HG02571 (cell line): ENCODE measurements around the gene DRAM1.
"Not testable (repeated sequence)": the region's sequence is repeated elsewhere in the genome, so short reads cannot be mapped to it uniquely, and the experiment has no call there.

Experiments used
- ATAC-seq: cut with Tn5 transposase; IDR thresholded peaks from one replicate; pipeline ENCODE4 v1.9.1; 2021; ENCODE audit warnings: mild to moderate bottlenecking, moderate library complexity; ENCODE audit not compliant: unreplicated experiment

The DRAM1 gene

GRCh38 chr12:101876861-101877805 is at the start of gene DRAM1:
DRAM1 (plus strand) TSS chr12:101877580; CDS start chr12:101877790, 210 bp downstream.
- peak; percentile 77 for ATAC-seq

- ATAC-seq: no peak
Measured at GRCh38 chr12:101828463-101829196, 48.8 kb upstream of the DRAM1 start.

GRCh38 chr12:101829639-101830366 is 47.6 kb upstream of the DRAM1 start:
- no peak for ATAC-seq

GRCh38 chr12:101830367-101831325 is 46.7 kb upstream of the DRAM1 start, which contains the start of gene GNPTAB:
GNPTAB (minus strand) TSS chr12:101830959; CDS start chr12:101830675, 284 bp downstream.
- ATAC-seq: peak; percentile 87

GRCh38 chr12:101832030-101832429 is 45.4 kb upstream of the DRAM1 start:
- ATAC-seq: no peak

- no peak for ATAC-seq
Measured at GRCh38 chr12:101838628-101839323, 38.6 kb upstream of the DRAM1 start.

GRCh38 chr12:101839324-101840283 is 37.8 kb upstream of the DRAM1 start:
- no peak for ATAC-seq

GRCh38 chr12:101841069-101841468 is 36.3 kb upstream of the DRAM1 start:
- ATAC-seq: no peak

- ATAC-seq: no peak
Measured at GRCh38 chr12:101845137-101845711, 32.2 kb upstream of the DRAM1 start.

- ATAC-seq: no peak
Measured at GRCh38 chr12:101847325-101847724, 30.1 kb upstream of the DRAM1 start.

GRCh38 chr12:101850199-101850598 is 27.2 kb upstream of the DRAM1 start:
- no peak for ATAC-seq

GRCh38 chr12:101852998-101853397 is 24.4 kb upstream of the DRAM1 start:
- ATAC-seq: no peak

GRCh38 chr12:101854747-101855146 is 22.6 kb upstream of the DRAM1 start:
- peak; percentile 35 for ATAC-seq

- no peak for ATAC-seq
Measured at GRCh38 chr12:101855364-101855884, 22.0 kb upstream of the DRAM1 start.

GRCh38 chr12:101855976-101856375 is 21.4 kb upstream of the DRAM1 start:
- ATAC-seq: no peak

GRCh38 chr12:101856614-101857013 is 20.8 kb upstream of the DRAM1 start:
- ATAC-seq: not testable (repeated sequence)

GRCh38 chr12:101857043-101857558 is 20.3 kb upstream of the DRAM1 start:
- ATAC-seq: peak; percentile 46
